Activated T-cell treated with anti-CD3 and anti-CD28 coated beads, Interleukin-2, amount 50 U/mL, for 72 hours (primary cell): Measurements from ENCODE around the gene MTMR10. TPM values are rescaled to one million over a fixed set of nuclear protein-coding genes. Genes with fewer than 3 reads are reported as not detected.

Experiments used
- ATAC-seq, 2 donors: fragments of 150-1000 bp; cut with Tn5 transposase; replicated peaks in 1 of 2; 2 replicates each; pipeline ENCODE4 v1.10.0; 2021; ENCODE audit warnings: moderate library complexity in 2 of 2, mild to moderate bottlenecking in 1 of 2
- DNase-seq, 2 donors: peaks; one replicate each; pipeline ENCODE4 v3.0.0; 2021 to 2022; ENCODE audit warnings: mixed read lengths in 1 of 2
- H3K27ac Mint-ChIP-seq: one replicate; pipeline ENCODE4 v1.8.0; 2022; ENCODE audit warnings: mild to moderate bottlenecking, moderate library complexity, mixed read lengths
- H3K27me3 Mint-ChIP-seq: one replicate; pipeline ENCODE4 v1.8.0; 2022; ENCODE audit warnings: low read depth, mixed read lengths
- H3K36me3 Mint-ChIP-seq, 2 donors: one replicate each; pipeline ENCODE4 v1.8.0; 2022; ENCODE audit warnings: mixed read lengths in 2 of 2, mild to moderate bottlenecking in 1 of 2; ENCODE audit not compliant: insufficient read depth in 2 of 2
- H3K4me1 Mint-ChIP-seq: one replicate; pipeline ENCODE4 v1.8.0; 2022; ENCODE audit warnings: low read depth, mixed read lengths
- H3K4me3 Mint-ChIP-seq, 2 donors: one replicate each; pipeline ENCODE4 v1.8.0; 2022; ENCODE audit warnings: mild to moderate bottlenecking in 2 of 2, mixed read lengths in 2 of 2, moderate library complexity in 2 of 2
- H3K9me3 Mint-ChIP-seq, 2 donors: one replicate each; pipeline ENCODE4 v1.8.0; 2022; ENCODE audit warnings: mixed read lengths in 2 of 2
- total RNA-seq, 2 donors: library from RNA; stranded (reverse); gene quantifications; one replicate each; pipeline ENCODE4 v1.2.3, GENCODE V29; 2022

Gene MTMR10
- total RNA-seq, 2 donors from 2014 or later = 22.3 to 24.3 TPM

DNA sequence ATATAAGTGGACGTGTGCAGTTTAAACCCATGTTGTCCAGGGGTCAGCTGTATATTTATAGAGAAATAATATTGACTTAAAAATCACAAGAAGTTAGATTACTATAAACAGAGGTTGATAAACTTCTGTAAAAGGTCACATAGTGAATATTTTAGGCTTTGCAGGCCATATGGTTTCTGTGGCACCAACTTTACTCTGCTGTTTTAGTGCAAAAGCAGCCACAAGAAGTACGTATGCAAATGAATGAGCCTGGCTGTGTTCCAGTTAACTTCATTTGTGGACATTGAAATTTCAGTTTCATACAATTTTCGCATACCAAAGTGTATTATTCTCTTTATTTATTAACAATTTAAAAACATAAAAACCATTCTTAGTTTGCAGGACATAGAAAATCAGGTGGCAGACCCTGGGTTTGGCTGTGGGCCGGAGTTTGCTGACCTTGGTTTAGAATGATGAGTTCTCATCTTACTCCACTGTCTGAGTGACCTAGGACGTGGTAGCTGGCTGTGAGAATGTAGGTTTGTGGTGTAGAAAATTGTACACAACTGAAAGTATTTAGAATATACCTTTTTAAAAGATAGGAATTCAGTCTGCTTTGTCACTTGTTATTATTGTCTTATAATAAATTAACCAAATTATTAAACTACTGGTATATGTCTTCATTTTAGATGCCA lies 71.4 kb downstream of the MTMR10 start:
- Mint-ChIP-seq H3K27me3 (no peaks in the 10 kb centered on the region), H3K4me3 (no peak overlapping the region), H3K27ac (no peak overlapping the region), H3K9me3 (no peaks in the 10 kb centered on the region), H3K36me3 (peaks cover 3 to 12% of the 10 kb centered on the region in 2 donors), H3K4me1 (no peaks in the 10 kb centered on the region)
- DNase-seq = no peak
- ATAC-seq = no peak

DNA sequence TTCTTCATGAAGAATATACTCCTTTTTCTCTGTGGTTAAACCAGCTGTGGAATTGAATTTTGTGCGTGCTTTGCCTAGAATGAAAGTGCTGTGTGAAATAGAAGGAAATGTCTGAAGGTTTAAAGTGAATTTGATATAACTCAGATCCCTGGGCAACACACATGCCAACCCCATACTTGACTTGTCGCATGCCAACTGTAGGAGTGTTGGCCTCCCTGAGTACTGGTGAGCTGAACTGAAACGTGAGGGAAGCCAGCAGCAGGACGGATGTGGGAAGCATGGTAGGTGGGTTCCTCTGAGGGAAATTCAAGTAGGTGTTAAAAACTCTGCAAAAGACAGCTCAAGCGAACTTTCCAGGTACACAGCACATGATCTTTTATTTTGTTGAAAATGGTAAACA lies 73.1 kb downstream of the MTMR10 start:
- no peak for DNase-seq
- peaks cover 0 to 12% of the 10 kb centered on the region in 2 donors for H3K36me3 Mint-ChIP-seq
- no peaks in the 10 kb centered on the region for H3K9me3 Mint-ChIP-seq
- no peaks in the 10 kb centered on the region for H3K4me1 Mint-ChIP-seq
- no peaks in the 10 kb centered on the region for H3K27me3 Mint-ChIP-seq
- no peak overlapping the region for H3K4me3 Mint-ChIP-seq
- H3K27ac Mint-ChIP-seq = no peak overlapping the region
- ATAC-seq = no peak

DNA sequence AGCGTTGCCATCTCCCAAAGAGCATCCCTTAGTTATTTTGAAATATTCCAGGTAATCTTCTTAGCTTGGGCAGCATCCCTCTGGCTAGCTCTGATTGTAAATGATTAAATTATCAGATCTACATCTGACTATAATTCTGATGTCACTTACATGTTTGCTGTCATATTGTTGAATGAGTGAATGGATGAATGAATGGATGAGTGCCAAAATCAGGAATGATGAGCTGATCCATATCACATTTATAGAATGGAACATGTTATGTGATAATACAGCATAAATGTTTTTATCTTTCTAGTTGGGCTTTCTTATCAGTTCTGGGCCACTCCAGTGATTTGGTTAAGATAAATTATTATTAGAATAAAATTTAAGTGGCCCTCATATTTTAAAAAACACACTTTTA lies 73.8 kb downstream of the MTMR10 start:
- H3K27ac Mint-ChIP-seq = no peak overlapping the region
- H3K27me3 Mint-ChIP-seq = no peaks in the 10 kb centered on the region
- ATAC-seq = no peak
- peaks cover 0 to 12% of the 10 kb centered on the region in 2 donors for H3K36me3 Mint-ChIP-seq
- no peaks in the 10 kb centered on the region for H3K9me3 Mint-ChIP-seq
- H3K4me3 Mint-ChIP-seq = no peak overlapping the region
- no peak for DNase-seq
- H3K4me1 Mint-ChIP-seq = no peaks in the 10 kb centered on the region

DNA sequence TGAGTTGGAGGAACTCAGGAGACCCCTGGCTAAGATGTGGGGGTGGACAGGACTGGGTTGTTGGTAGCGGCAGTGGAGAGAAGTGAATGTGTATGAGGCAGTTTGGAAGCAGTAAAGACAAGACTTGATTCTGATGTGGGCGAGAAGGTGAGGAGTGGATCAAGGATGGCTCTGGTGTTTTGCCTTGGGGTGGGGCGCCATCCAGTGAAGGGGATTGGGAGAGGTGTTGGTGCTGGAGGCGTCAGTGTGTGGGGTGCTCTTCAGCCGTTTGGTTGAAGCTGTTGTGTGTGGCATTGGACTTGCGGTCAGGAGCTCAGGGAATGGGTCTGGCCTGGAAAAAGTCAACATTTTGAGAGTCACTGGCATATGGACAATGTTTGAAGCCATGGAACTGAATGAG lies 74.4 kb downstream of the MTMR10 start:
- Mint-ChIP-seq H3K4me3 (no peak overlapping the region), H3K27ac (no peak overlapping the region), H3K4me1 (no peaks in the 10 kb centered on the region), H3K36me3 (peaks cover 0 to 12% of the 10 kb centered on the region in 2 donors), H3K27me3 (no peaks in the 10 kb centered on the region), H3K9me3 (no peaks in the 10 kb centered on the region)
- DNase-seq = no peak
- no peak for ATAC-seq

DNA sequence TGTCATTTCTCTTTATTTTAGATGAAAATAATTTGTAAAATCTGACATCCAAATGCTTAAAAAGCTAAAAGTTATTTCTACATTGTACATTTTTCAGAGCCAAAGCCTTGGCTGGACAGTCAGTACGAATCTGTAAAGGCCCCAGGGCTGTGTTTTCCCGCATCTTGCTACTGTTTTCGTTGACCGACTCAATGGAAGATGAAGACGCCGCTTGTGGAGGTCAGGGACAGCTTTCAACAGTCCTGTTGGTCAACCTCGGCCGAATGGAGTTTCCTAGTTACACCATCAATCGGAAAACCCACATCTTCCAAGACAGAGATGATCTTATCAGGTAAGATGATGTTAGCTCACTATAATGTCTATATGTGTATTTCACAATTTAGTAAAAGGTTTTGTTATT lies 77.7 kb downstream of the MTMR10 start:
- DNase-seq = no peak
- Mint-ChIP-seq H3K4me3 (no peak overlapping the region), H3K9me3 (no peaks in the 10 kb centered on the region), H3K4me1 (no peaks in the 10 kb centered on the region), H3K27ac (no peak overlapping the region), H3K36me3 (peaks cover 3 to 10% of the 10 kb centered on the region in 2 donors), H3K27me3 (no peaks in the 10 kb centered on the region)
- ATAC-seq = no peak

DNA sequence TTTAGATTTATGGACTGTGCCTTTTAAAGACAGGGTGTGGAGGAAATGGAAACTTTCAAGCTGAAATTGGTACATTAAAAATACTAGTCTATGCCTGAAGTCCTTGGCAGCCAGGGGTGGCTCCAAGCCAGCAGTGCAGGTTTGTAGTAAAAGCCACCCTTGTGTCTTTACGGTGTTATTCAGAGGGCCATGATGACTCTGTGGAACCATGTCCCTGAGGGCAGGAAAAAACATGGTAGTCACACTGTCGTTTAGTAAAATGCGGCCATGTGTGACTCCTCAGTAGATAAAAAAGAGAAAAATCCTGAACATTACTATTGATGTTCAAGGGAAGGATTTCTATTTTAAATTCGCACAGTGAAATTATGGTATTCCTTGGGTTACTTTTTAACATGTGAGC lies 85.1 kb downstream of the MTMR10 start:
- Mint-ChIP-seq H3K27me3 (no peaks in the 10 kb centered on the region), H3K9me3 (no peaks in the 10 kb centered on the region), H3K4me1 (peaks cover 34% of the 10 kb centered on the region), H3K36me3 (peaks cover 8 to 9% of the 10 kb centered on the region in 2 donors), H3K4me3 (no peak overlapping the region), H3K27ac (no peak overlapping the region)
- ATAC-seq (no peak), DNase-seq (no peak)

DNA sequence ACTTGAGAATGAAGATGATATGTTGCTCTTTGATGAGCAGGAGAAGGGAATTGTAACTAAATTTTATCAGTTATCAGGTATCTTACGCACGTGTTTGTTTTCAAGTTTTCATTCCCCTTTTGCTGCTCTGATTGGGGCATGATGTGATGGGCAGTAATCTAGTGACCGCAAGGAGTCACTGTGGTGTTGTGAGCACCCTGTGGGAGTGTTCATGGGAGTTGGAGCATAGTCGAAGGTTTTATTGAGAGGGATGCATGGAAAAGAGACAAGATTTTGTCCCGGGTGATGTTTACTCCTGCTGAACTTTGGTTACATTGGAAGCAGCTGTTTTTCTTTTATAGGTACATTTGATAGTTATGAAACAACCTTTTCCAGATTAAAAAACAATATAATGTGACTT lies 85.6 kb downstream of the MTMR10 start:
- Mint-ChIP-seq H3K27ac (no peak overlapping the region), H3K27me3 (no peaks in the 10 kb centered on the region), H3K36me3 (peaks cover 8 to 9% of the 10 kb centered on the region in 2 donors), H3K9me3 (no peaks in the 10 kb centered on the region), H3K4me1 (peaks cover 34% of the 10 kb centered on the region), H3K4me3 (no peak overlapping the region)
- DNase-seq (no peak), ATAC-seq (no peak)

DNA sequence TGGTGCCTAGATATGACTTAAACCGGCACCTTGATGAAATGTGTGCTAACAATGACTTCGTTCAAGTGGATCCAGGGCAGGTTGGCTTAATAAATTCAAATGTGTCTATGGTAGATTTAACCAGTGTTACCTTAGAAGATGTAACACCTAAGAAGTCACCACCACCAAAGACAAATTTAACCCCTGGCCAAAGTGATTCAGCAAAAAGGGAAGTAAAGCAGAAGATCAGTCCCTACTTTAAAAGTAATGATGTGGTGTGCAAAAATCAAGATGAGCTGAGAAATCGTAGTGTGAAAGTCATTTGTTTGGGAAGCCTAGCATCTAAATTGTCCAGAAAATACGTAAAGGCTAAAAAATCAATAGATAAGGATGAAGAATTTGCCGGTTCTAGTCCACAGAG lies 86.6 kb downstream of the MTMR10 start:
- ATAC-seq = no peak
- Mint-ChIP-seq H3K27ac (no peak overlapping the region), H3K36me3 (peaks cover 6 to 8% of the 10 kb centered on the region in 2 donors)

DNA sequence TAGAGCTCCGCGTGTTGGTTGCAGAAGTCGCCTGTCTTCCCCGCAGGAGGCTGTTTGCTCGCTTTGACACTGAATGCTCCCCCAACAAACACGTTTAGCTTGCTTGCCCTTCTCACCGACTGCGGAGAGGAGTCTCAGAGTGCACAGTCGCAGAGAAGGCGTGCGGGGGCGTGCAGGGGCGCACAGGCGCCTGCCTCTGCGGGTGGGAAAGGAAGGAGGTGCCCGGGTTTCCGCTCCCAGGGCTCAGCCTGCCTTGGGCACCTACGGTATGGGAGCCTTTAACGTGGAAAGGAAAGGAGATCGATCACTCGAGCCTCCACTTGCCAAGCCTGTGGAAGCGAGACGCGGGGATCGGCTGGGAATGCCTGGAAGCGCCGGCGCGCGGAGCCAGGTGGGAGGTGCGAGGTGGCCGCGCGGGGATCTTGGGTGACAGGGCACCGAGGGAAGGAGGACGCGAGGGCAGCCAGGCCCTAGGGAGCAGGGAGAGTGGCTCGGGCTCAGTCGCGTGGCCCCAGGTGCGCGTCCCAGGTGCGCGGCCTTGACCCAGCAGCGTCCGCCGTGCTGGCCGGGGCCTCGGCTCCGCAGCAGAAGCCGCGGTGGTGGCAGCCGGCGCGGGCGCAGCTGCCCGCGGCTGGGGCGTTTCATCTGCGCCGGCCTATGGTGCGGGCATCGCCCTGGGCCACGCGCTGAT lies 87.8 kb downstream of the MTMR10 start, which contains the start of gene FAN1:
TSS of gene FAN1 (plus strand) at position 419 of the 691 bp plus-strand sequence. CDS start 749 bp downstream, outside the sequence.
- Mint-ChIP-seq H3K4me1 (peaks cover 34% of the 10 kb centered on the region), H3K4me3 (peak within 1 kb of the TSS; percentile 91 to 100), H3K27me3 (no peaks in the 10 kb centered on the region), H3K27ac (peak within 1 kb of the TSS; percentile 85), H3K9me3 (no peaks in the 10 kb centered on the region), H3K36me3 (peaks cover 5% of the 10 kb centered on the region in 2 donors)
- peak; percentile 90 to 94 for ATAC-seq
- DNase-seq = peak; percentile 82 to 83

More for the DNA sequence above, 86.6 kb downstream of the MTMR10 start:
- no peaks in the 10 kb centered on the region for H3K9me3 Mint-ChIP-seq
- peaks cover 34% of the 10 kb centered on the region for H3K4me1 Mint-ChIP-seq
- peak overlapping the region; percentile 91 to 100 for H3K4me3 Mint-ChIP-seq
- no peak for DNase-seq
- H3K27me3 Mint-ChIP-seq = no peaks in the 10 kb centered on the region

DNA sequence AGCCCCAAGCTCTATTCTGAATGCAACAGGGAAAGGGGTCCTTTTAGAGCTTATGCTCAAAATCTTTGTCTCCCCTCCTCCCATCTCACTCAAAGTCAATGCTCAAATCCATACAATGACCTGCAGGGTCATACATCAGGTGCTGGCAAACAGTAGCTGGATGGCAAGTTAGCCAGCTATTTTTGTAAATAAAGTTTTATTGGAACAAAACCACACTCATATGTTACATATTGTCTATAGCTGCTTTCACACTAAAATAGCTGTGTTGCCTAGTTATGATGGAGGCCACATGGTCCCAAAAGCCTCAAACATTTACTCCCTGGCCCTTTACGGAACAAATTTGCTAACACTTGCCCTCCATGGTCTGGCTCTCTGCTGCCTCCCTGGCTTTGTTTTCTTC lies 89.5 kb downstream of the MTMR10 start:
- Mint-ChIP-seq H3K27ac (no peak overlapping the region), H3K4me3 (no peak overlapping the region), H3K4me1 (peaks cover 34% of the 10 kb centered on the region), H3K36me3 (peaks cover 5% of the 10 kb centered on the region in 2 donors), H3K9me3 (no peaks in the 10 kb centered on the region), H3K27me3 (no peaks in the 10 kb centered on the region)
- ATAC-seq (no peak), DNase-seq (no peak)

DNA sequence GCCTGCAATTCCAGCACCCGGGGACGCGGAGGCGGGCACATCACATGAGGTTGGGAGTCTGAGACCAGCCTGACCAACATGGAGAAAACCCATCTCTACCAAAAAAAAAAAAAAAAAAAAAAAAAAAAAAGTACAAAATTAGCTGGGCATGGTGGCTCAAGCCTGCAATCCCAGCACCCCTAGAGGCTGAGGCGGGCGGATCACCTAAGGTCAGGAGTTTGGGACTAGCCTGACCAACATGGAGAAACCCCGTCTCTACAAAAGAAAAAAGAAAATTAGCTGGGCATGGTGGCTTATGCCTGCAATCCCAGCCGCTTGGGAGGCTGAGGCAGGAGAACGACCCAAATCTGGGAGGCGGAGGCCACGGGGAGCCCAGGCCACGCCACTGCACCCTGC lies 95.2 kb downstream of the MTMR10 start:
- Mint-ChIP-seq H3K36me3 (no peaks in the 10 kb centered on the region), H3K4me3 (no peak overlapping the region), H3K4me1 (no peaks in the 10 kb centered on the region), H3K27me3 (no peaks in the 10 kb centered on the region), H3K27ac (no peak overlapping the region), H3K9me3 (no peaks in the 10 kb centered on the region)
- DNase-seq = no peak
- no peak for ATAC-seq

DNA sequence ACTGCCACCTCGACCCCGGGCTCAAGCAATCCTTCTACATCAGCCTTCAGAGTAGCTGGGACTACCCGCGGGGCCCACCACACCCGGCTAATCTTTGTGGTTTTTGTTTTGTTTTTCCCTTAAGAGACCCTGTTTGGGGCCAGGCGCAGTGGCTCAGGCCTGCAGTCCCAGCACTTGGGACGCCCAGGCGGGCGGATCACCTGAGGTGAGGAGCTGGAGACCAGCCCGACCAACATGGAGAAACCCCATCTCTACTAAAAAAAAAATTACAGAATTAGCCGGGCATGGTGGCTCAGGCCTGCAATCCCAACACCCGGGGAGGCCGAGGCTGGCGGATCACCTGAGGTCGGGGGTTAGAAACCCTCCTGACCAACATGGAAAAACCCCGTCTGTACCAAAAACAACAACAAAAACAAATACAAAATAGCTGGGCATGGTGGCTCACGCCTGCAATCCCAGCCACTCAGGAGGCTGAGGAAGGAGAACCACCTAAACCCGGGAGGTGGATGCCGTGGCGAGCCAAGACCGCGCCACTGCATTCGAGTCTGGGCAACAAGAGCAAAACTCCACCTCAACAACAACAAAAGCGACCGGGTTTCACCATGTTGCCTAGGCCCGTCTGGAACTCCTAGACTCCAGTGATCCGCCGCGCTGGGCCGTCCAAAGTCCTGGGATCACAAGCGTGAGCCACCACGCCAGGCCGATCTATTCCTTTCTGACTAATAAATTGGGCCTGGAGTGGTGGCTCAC lies 95.8 kb downstream of the MTMR10 start:
- DNase-seq = no peak
- Mint-ChIP-seq H3K27me3 (no peaks in the 10 kb centered on the region), H3K4me3 (no peak overlapping the region), H3K27ac (no peak overlapping the region), H3K36me3 (no peaks in the 10 kb centered on the region), H3K9me3 (no peaks in the 10 kb centered on the region), H3K4me1 (no peaks in the 10 kb centered on the region)
- ATAC-seq = no peak

DNA sequence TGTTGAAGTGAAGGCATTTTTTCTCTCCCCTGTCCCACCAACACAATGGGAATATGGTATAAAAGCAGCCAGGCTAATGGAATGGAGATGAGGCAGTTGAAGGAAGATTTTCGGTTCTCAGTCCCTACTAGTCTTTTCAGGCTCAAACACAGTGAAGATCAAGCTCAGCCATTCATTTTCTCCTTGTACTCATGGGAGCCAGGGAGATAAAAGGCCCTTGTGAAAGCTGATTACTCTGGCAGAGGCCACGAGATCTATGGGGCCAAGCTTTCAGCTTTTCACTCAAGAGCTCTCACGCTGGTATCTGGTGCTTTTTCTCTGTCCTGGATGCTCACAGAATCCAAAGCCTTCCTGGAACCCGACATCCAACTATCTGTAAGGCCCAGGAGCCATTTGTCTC lies 102.2 kb downstream of the MTMR10 start:
- ATAC-seq = no peak
- H3K36me3 Mint-ChIP-seq = no peaks in the 10 kb centered on the region
- no peaks in the 10 kb centered on the region for H3K9me3 Mint-ChIP-seq
- no peak overlapping the region for H3K27ac Mint-ChIP-seq
- H3K4me1 Mint-ChIP-seq = no peaks in the 10 kb centered on the region
- no peaks in the 10 kb centered on the region for H3K27me3 Mint-ChIP-seq
- no peak for DNase-seq
- no peak overlapping the region for H3K4me3 Mint-ChIP-seq
